ENCODE results near the gene ERG. TPM values are rescaled to one million over a fixed set of nuclear protein-coding genes. Genes with fewer than 3 reads are reported as not detected.

ERG gene
- total RNA-seq, 1 experiment from 2014 or later, result 0.11 TPM

- Histone ChIP-seq H2AK5ac (ENCODE audit: insufficient read length, low read length) (no peak overlapping the region), H2AFZ (ENCODE audit: low read length) (no peak overlapping the region), H3K27me3 (ENCODE audit: insufficient read depth, low read length) (no peaks in the 10 kb centered on the region), H2BK5ac (ENCODE audit: insufficient read length, low read length) (no peak overlapping the region), H4K91ac (ENCODE audit: insufficient read length, low read depth, low read length) (no peak overlapping the region), H3K4me2 (ENCODE audit: insufficient read depth, insufficient read length, low read length) (no peak overlapping the region), H3K79me1 (ENCODE audit: insufficient read depth, low read depth, low read length, poor library complexity, severe bottlenecking) (no peaks in the 10 kb centered on the region), H3T11ph (ENCODE audit: low read length) (no peak overlapping the region), H3K56ac (ENCODE audit: insufficient read length, low read depth, low read length) (no peak overlapping the region), H3K23ac (ENCODE audit: insufficient read length, low read depth, low read length) (no peak overlapping the region), H3K9me3 (ENCODE audit: control insufficient read depth, low read depth, low read length) (no peaks in the 10 kb centered on the region), H3K18ac (ENCODE audit: insufficient read length, low read depth, low read length) (no peak overlapping the region), H3K27ac (ENCODE audit: insufficient read length, low read depth, low read length) (no peak overlapping the region), H4K5ac (ENCODE audit: insufficient read length, low read depth, low read length) (no peak overlapping the region), H3K79me2 (ENCODE audit: insufficient read depth, low read length) (no peaks in the 10 kb centered on the region), H4K20me1 (ENCODE audit: control insufficient read depth, insufficient read depth, insufficient read length) (no peaks in the 10 kb centered on the region), H3K14ac (ENCODE audit: insufficient read depth, low read length) (no peak overlapping the region), H2BK20ac (ENCODE audit: low read depth, low read length, poor library complexity, severe bottlenecking) (no peak overlapping the region), H2BK12ac (ENCODE audit: insufficient read length, low read depth, low read length) (no peak overlapping the region), H3K9ac (ENCODE audit: extremely low read depth, insufficient read length, low read length) (no peak overlapping the region), H2BK15ac (ENCODE audit: low read depth, low read length) (no peak overlapping the region), H3K4ac (ENCODE audit: low read depth, low read length) (no peak overlapping the region), H3K4me1 (ENCODE audit: insufficient read depth, low read length) (no peaks in the 10 kb centered on the region), H3K23me2 (ENCODE audit: insufficient read length, low read depth, low read length, poor library complexity, severe bottlenecking) (no peaks in the 10 kb centered on the region), H2BK120ac (ENCODE audit: low read depth, low read length, poor library complexity, severe bottlenecking) (no peak overlapping the region), H4K8ac (replicated peaks; ENCODE audit: insufficient read length, low read depth, low read length) (no peak overlapping the region)
- Mint-ChIP-seq H3K27ac (no peak overlapping the region), H3K27me3 (ENCODE audit: low read depth) (no peaks in the 10 kb centered on the region), H3K36me3 (ENCODE audit: insufficient read depth in 1 of 3, low read depth in 3 of 3) (no peaks in the 10 kb centered on the region), H3K9me3 (no peaks in the 10 kb centered on the region), H3K4me3 (no peak overlapping the region; a peak in 1 of 5 replicates), H3K4me1 (peaks cover 8 to 11% of the 10 kb centered on the region in 2 experiments)
- TF ChIP-seq CTCF (conservative IDR thresholded peaks at IDR 0.05), result no peak
- WGBS (ENCODE audit: extremely low coverage, insufficient read length, low lambda C conversion rate), result no CpG with 5 or more reads among the region's 11 CpGs
- no peak for DNase-seq
Observed at GRCh38 chr21:38402291-38402690, 96.0 kb downstream of the ERG start.

All from H9 (cell line).